CD14-positive monocyte (primary cell): ENCODE results near the gene TMEM59L. TPM values are rescaled to one million over a fixed set of nuclear protein-coding genes. Genes with fewer than 3 reads are reported as not detected.

ENCODE experiments used
- DNase-seq, 3 donors: peaks; one replicate each; pipeline ENCODE4 v3.0.0-alpha.2; 2011 to 2022
- H2AFZ ChIP-seq: 2 replicates; pipeline ENCODE4 v1.6.0; 2012; ENCODE audit warnings: mild to moderate bottlenecking, low read depth, low read length, inconsistent platforms; ENCODE audit not compliant: insufficient read depth, poor library complexity, severe bottlenecking
- H3K27ac ChIP-seq, 2 donors: 1 replicate in 1 of 2; 2 replicates in 1 of 2; pipeline ENCODE4 v1.5.1; 2012 to 2013; ENCODE audit warnings: low read length in 2 of 2, control low read depth in 1 of 2, inconsistent platforms in 1 of 2, low read depth in 1 of 2, mild to moderate bottlenecking in 1 of 2
- H3K27me3 ChIP-seq, 2 donors: one replicate each; pipeline versions ENCODE4 v1.6.0 to v1.6.1; 2011 to 2013; ENCODE audit warnings: low read length in 2 of 2; ENCODE audit not compliant: control insufficient read depth in 2 of 2, insufficient read depth in 2 of 2
- H3K36me3 ChIP-seq, 2 donors: replicated peaks in 1 of 2; 1 replicate in 1 of 2; 2 replicates in 1 of 2; pipeline versions ENCODE4 v1.5.1 to v1.6.1; 2012 to 2013; ENCODE audit warnings: low read length in 2 of 2, control low read depth in 1 of 2, inconsistent platforms in 1 of 2, mild to moderate bottlenecking in 1 of 2; ENCODE audit not compliant: insufficient read depth in 2 of 2, control insufficient read depth in 1 of 2
- H3K4me1 ChIP-seq, 2 donors: 1 replicate in 1 of 2; 2 replicates in 1 of 2; pipeline versions ENCODE4 v1.5.1 to v1.6.1; 2012 to 2013; ENCODE audit warnings: low read length in 2 of 2, control low read depth in 1 of 2, inconsistent platforms in 1 of 2, mild to moderate bottlenecking in 1 of 2, moderate library complexity in 1 of 2; ENCODE audit not compliant: insufficient read depth in 2 of 2, control insufficient read depth in 1 of 2
- H3K4me2 ChIP-seq: replicated peaks from 2 replicates; pipeline ENCODE3; 2012; ENCODE audit warnings: low read length, moderate library complexity, mild to moderate bottlenecking; ENCODE audit not compliant: poor library complexity, severe bottlenecking; ENCODE audit errors: extremely low read depth
- H3K4me3 ChIP-seq, 3 experiments: fragments of 200-600 bp in 1 of 3; sonication (generic) in 1 of 3; replicated peaks in 1 of 3; 1 replicate in 2 of 3; 2 replicates in 1 of 3; pipeline ENCODE4 v1.5.1; 2011 to 2013; ENCODE audit warnings: low read length in 3 of 3, mild to moderate bottlenecking in 3 of 3, control low read depth in 2 of 3, low read depth in 2 of 3, inconsistent platforms in 1 of 3, moderate library complexity in 1 of 3
- H3K79me2 ChIP-seq: 2 replicates; pipeline ENCODE4 v1.6.0; 2012; ENCODE audit warnings: mild to moderate bottlenecking, control low read depth, inconsistent platforms, low read length, moderate library complexity; ENCODE audit not compliant: insufficient read depth
- H3K9ac ChIP-seq: 2 replicates; pipeline ENCODE4 v1.6.0; 2017; ENCODE audit warnings: low read length, mild to moderate bottlenecking; ENCODE audit not compliant: insufficient read depth, poor library complexity, severe bottlenecking
- H3K9me3 ChIP-seq, 2 donors: replicated peaks in 1 of 2; 1 replicate in 1 of 2; 2 replicates in 1 of 2; pipeline versions ENCODE4 v1.5.1 to v1.6.1; 2012 to 2013; ENCODE audit warnings: low read length in 2 of 2, control low read depth in 1 of 2; ENCODE audit not compliant: control insufficient read depth in 1 of 2, insufficient read depth in 1 of 2
- H4K20me1 ChIP-seq: 2 replicates; pipeline ENCODE4 v1.6.0; 2012; ENCODE audit warnings: mild to moderate bottlenecking, low read length, control low read depth, moderate library complexity; ENCODE audit not compliant: insufficient read depth
- H3K27ac Mint-ChIP-seq, 7 donors: one replicate each; pipeline ENCODE4 v1.8.0; 2020; ENCODE audit warnings: mild to moderate bottlenecking in 7 of 7, mixed read lengths in 7 of 7, moderate library complexity in 6 of 7, inconsistent platforms in 2 of 7
- H3K27me3 Mint-ChIP-seq, 3 donors: one replicate each; pipeline ENCODE4 v1.8.0; 2021 to 2022; ENCODE audit warnings: low read depth in 3 of 3, mild to moderate bottlenecking in 3 of 3, mixed read lengths in 3 of 3, moderate library complexity in 3 of 3, inconsistent platforms in 1 of 3
- H3K36me3 Mint-ChIP-seq, 2 donors: one replicate each; pipeline ENCODE4 v1.8.0; 2020; ENCODE audit warnings: mixed read lengths in 2 of 2, inconsistent platforms in 1 of 2, mild to moderate bottlenecking in 1 of 2
- H3K4me1 Mint-ChIP-seq: one replicate; pipeline ENCODE4 v1.8.0; 2020; ENCODE audit warnings: mild to moderate bottlenecking, mixed read lengths
- H3K4me3 Mint-ChIP-seq, 2 donors: one replicate each; pipeline ENCODE4 v1.8.0; 2020; ENCODE audit warnings: mild to moderate bottlenecking in 2 of 2, mixed read lengths in 2 of 2, moderate library complexity in 1 of 2
- H3K9me3 Mint-ChIP-seq, 7 donors: one replicate each; pipeline ENCODE4 v1.8.0; 2020 to 2022; ENCODE audit warnings: mixed read lengths in 7 of 7, mild to moderate bottlenecking in 6 of 7, moderate library complexity in 6 of 7, inconsistent platforms in 2 of 7
- WGBS: methylation state at CpG from one replicate; pipeline ENCODE4 v1.1.5; 2013; ENCODE audit warnings: missing lambda C conversion rate; ENCODE audit not compliant: insufficient coverage; 5-methylcytosine and 5-hydroxymethylcytosine counted together
- intact Hi-C, 2 donors: fragments of 100-400 bp; cut with micrococcal nuclease; formaldehyde crosslinking; loops; one replicate each; pipeline versions ENCODE4 v1.15.0 to v1.15.1; 2023
- polyA plus RNA-seq, 3 donors: library from polyadenylated mRNA; depleted of rRNA in 1 of 3; unstranded in 2 of 3; stranded (reverse) in 1 of 3; fragments of 300-500 nt in 2 of 3; fragments of >200 nt in 1 of 3; fragmentation: Illumina TruSeq in 2 of 3; gene quantifications; 1 replicate in 2 of 3; 2 replicates in 1 of 3; pipeline ENCODE4 v1.2.3, GENCODE V29; 2012 to 2021
- TF ChIP-seq, protein P1 (sequence below): fragments of 200-600 bp; IDR thresholded peaks from one replicate; pipeline ENCODE4 v1.8.0; 2022; ENCODE audit warnings: antibody characterized with exemption, mild to moderate bottlenecking

Gene TMEM59L
- polyA plus RNA-seq, 3 donors, result not detected

GRCh38 chr19:18662972-18663732, 50.5 kb downstream of the TMEM59L start:
- Histone ChIP-seq H3K27me3 (no peaks in the 10 kb centered on the region), H3K9ac (no peak overlapping the region), H3K9me3 (no peaks in the 10 kb centered on the region), H3K27ac (no peak overlapping the region), H3K4me2 (no peak overlapping the region), H3K4me3 (no peak overlapping the region), H3K4me1 (peaks cover 9 to 14% of the 10 kb centered on the region in 2 donors), H2AFZ (no peak overlapping the region), H3K36me3 (peaks cover 11 to 34% of the 10 kb centered on the region in 2 donors), H4K20me1 (peaks cover 34% of the 10 kb centered on the region), H3K79me2 (no peaks in the 10 kb centered on the region)
- Mint-ChIP-seq H3K4me3 (no peak overlapping the region), H3K4me1 (peaks cover 29% of the 10 kb centered on the region), H3K36me3 (peaks cover 19 to 42% of the 10 kb centered on the region in 2 donors), H3K9me3 (peaks cover 0 to 5% (median 3%) of the 10 kb centered on the region in 7 donors), H3K27ac (peak overlapping the region in 1 of 7 donors; percentile 13), H3K27me3 (peaks cover 6 to 8% (median 8%) of the 10 kb centered on the region in 3 donors)
- no peak for DNase-seq
- intact Hi-C loops, result no loop called here
- TF ChIP-seq, protein P1, sequence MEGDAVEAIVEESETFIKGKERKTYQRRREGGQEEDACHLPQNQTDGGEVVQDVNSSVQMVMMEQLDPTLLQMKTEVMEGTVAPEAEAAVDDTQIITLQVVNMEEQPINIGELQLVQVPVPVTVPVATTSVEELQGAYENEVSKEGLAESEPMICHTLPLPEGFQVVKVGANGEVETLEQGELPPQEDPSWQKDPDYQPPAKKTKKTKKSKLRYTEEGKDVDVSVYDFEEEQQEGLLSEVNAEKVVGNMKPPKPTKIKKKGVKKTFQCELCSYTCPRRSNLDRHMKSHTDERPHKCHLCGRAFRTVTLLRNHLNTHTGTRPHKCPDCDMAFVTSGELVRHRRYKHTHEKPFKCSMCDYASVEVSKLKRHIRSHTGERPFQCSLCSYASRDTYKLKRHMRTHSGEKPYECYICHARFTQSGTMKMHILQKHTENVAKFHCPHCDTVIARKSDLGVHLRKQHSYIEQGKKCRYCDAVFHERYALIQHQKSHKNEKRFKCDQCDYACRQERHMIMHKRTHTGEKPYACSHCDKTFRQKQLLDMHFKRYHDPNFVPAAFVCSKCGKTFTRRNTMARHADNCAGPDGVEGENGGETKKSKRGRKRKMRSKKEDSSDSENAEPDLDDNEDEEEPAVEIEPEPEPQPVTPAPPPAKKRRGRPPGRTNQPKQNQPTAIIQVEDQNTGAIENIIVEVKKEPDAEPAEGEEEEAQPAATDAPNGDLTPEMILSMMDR, result no peak
- 92% methylated on average over 9 of the region's 15 CpGs for WGBS

DNA sequence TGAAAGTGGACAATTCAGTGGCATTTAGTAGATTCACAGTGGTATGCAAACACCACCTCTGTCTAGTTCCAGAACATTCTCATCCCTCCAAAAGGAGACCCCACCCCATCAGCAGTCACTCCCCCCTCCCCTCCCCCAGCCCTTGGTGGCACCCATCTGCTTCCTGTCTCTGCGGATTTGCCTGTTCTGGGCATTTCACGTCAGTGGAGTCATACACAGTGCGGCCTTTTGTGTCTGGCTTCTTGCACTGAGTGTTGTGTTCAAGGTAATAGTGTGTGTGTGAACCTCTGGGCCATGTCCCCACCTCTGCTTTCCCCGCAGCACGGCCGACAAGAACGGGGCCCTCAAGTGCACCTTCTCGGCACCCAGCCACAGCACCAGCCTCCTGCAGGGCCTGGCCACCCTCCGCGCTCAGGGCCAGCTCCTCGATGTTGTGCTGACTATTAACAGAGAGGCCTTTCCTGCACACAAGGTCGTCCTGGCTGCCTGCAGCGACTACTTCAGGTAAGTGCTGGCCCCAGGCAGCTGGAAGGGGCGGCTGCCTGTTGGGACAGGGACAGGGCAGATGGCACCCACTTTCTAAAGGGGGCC, 51.4 kb downstream of the TMEM59L start:
- H3K36me3 ChIP-seq, result peaks cover 19 to 43% of the 10 kb centered on the region in 2 donors
- H3K36me3 Mint-ChIP-seq, result peaks cover 24 to 50% of the 10 kb centered on the region in 2 donors
- H3K4me3 Mint-ChIP-seq, result no peak overlapping the region
- peaks cover under 1 to 1% (median 1%) of the 10 kb centered on the region in 3 donors for H3K27me3 Mint-ChIP-seq
- H2AFZ ChIP-seq, result no peak overlapping the region
- no peaks in the 10 kb centered on the region for H3K27me3 ChIP-seq
- 65% methylated on average over 13 of the region's 14 CpGs for WGBS
- H3K27ac ChIP-seq, result no peak overlapping the region
- peaks cover 0 to 5% (median 3%) of the 10 kb centered on the region in 7 donors for H3K9me3 Mint-ChIP-seq
- DNase-seq, result no peak
- no peak overlapping the region for H3K4me2 ChIP-seq
- no peak overlapping the region for H3K27ac Mint-ChIP-seq
- intact Hi-C loops, result no loop called here
- H3K4me1 ChIP-seq, result peaks cover 7 to 9% of the 10 kb centered on the region in 2 donors
- H3K9me3 ChIP-seq, result no peaks in the 10 kb centered on the region
- H3K4me3 ChIP-seq, result no peak overlapping the region
- TF ChIP-seq, protein P1, result no peak
- H3K9ac ChIP-seq, result no peak overlapping the region
- no peaks in the 10 kb centered on the region for H3K79me2 ChIP-seq
- H4K20me1 ChIP-seq, result peaks cover 25% of the 10 kb centered on the region
- H3K4me1 Mint-ChIP-seq, result peaks cover 21% of the 10 kb centered on the region
